Caco-2 (cell line): ENCODE measurements around the gene CACNA1A. TPM values are rescaled to one million over a fixed set of nuclear protein-coding genes. Genes with fewer than 3 reads are reported as not detected.

Experiments
- BruUV-seq: library from RNA; stranded (reverse); fragments of 400-500 nt; replicated peaks from 2 replicates; lab custom pipeline; 2021; lab: Mats Ljungman, UMichigan
- CTCF ChIA-PET: fragments of 300-600 bp; sonication (Branson Sonifier 250); formaldehyde crosslinking; loops from one replicate; lab custom pipeline; 2022; ENCODE audit warnings: antibody characterized with exemption; lab: Charles Lee
- POLR2A ChIA-PET: fragments of 300-600 bp; sonication (Branson Sonifier 250); formaldehyde crosslinking; loops from one replicate; lab custom pipeline; 2022; ENCODE audit warnings: antibody characterized with exemption; lab: Charles Lee
- DNase-seq, 2 experiments: peaks; one replicate each; pipeline versions ENCODE4 v3.0.0 to v3.0.0-alpha.2; 2020 to 2022
- H3K27me3 ChIP-seq: replicated peaks from 2 replicates; pipeline ENCODE4 v1.6.0; 2011; ENCODE audit warnings: low read length; ENCODE audit not compliant: control insufficient read depth, insufficient read depth
- H3K36me3 ChIP-seq: 2 replicates; pipeline ENCODE4 v1.5.1; 2011; ENCODE audit warnings: low read length; ENCODE audit not compliant: control insufficient read depth, insufficient read depth
- H3K4me1 ChIP-seq: fragments of 250-450 bp; sonication (Bioruptor Pico); 2 replicates; pipeline ENCODE4 v1.5.1; 2020; ENCODE audit warnings: mild to moderate bottlenecking
- H3K4me3 ChIP-seq: 2 replicates; pipeline ENCODE4 v1.5.1; 2011; ENCODE audit warnings: low read depth, mild to moderate bottlenecking, control low read depth, low read length
- H3K9me3 ChIP-seq: fragments of 250-450 bp; sonication (Bioruptor Pico); 2 replicates; pipeline ENCODE4 v1.5.1; 2020; ENCODE audit warnings: mild to moderate bottlenecking, moderate library complexity
- H3K27ac Mint-ChIP-seq: one replicate; pipeline ENCODE4 v1.8.0; 2022; ENCODE audit warnings: mixed read lengths; ENCODE audit not compliant: unreplicated experiment
- H3K27me3 Mint-ChIP-seq: one replicate; pipeline ENCODE4 v1.8.0; 2022; ENCODE audit warnings: mixed read lengths; ENCODE audit not compliant: insufficient read depth, unreplicated experiment
- H3K36me3 Mint-ChIP-seq: one replicate; pipeline ENCODE4 v1.8.0; 2022; ENCODE audit warnings: mild to moderate bottlenecking, mixed read lengths; ENCODE audit not compliant: insufficient read depth, unreplicated experiment
- H3K4me1 Mint-ChIP-seq: one replicate; pipeline ENCODE4 v1.8.0; 2022; ENCODE audit warnings: low read depth, mixed read lengths; ENCODE audit not compliant: unreplicated experiment
- H3K4me3 Mint-ChIP-seq: one replicate; pipeline ENCODE4 v1.8.0; 2022; ENCODE audit warnings: mild to moderate bottlenecking, moderate library complexity, mixed read lengths; ENCODE audit not compliant: unreplicated experiment
- H3K9me3 Mint-ChIP-seq: one replicate; pipeline ENCODE4 v1.8.0; 2022; ENCODE audit warnings: mixed read lengths; ENCODE audit not compliant: unreplicated experiment
- CTCF ChIP-seq, 2 experiments: fragments of 200-600 bp in 1 of 2; IDR thresholded peaks; 1 replicate in 1 of 2; 2 replicates in 1 of 2; pipeline versions ENCODE4 v1.5.1 to v1.8.0; 2011 to 2022; ENCODE audit warnings: antibody characterized with exemption in 1 of 2, control low read depth in 1 of 2, inconsistent platforms in 1 of 2, low read depth in 1 of 2, low read length in 1 of 2, mild to moderate bottlenecking in 1 of 2, moderate library complexity in 1 of 2; ENCODE audit not compliant: insufficient read depth in 1 of 2, severe bottlenecking in 1 of 2, unreplicated experiment in 1 of 2
- intact Hi-C: fragments of 100-400 bp; cut with micrococcal nuclease; formaldehyde crosslinking; loops from one replicate; pipeline ENCODE4 v1.10.0; 2022; ENCODE audit not compliant: unreplicated experiment
- total RNA-seq: library from RNA; stranded (reverse); gene quantifications from 2 replicates; pipeline ENCODE4 v1.2.3, GENCODE V29; 2022

Gene CACNA1A
- total RNA-seq, 1 experiment from 2014 or later = not detected

GRCh38 chr19:13215572-13216380 lies 290.5 kb downstream of the CACNA1A start:
- DNase-seq = no peak
- Histone ChIP-seq H3K4me3 (no peak overlapping the region), H3K4me1 (no peaks in the 10 kb centered on the region), H3K36me3 (no peaks in the 10 kb centered on the region), H3K9me3 (no peaks in the 10 kb centered on the region), H3K27me3 (no peaks in the 10 kb centered on the region)
- H3K36me3 Mint-ChIP-seq = no peaks in the 10 kb centered on the region
- no peak overlapping the region for H3K4me3 Mint-ChIP-seq
- ChIA-PET CTCF (interaction anchor here (0.6 kb wide), 1 partner anchor 134 kb away, joined by 6 read pairs; no protein-coding TSS in a partner anchor), POLR2A (no interaction called here)
- peaks cover 3% of the 10 kb centered on the region for H3K9me3 Mint-ChIP-seq
- no TSS peak for BruUV-seq
- intact Hi-C loops = no loop called here
- H3K27me3 Mint-ChIP-seq = no peaks in the 10 kb centered on the region
- TF ChIP-seq CTCF (IDR thresholded peaks at IDR 0.05; ENCODE audit: insufficient read depth in 1 of 2, low read depth in 1 of 2, low read length in 1 of 2, severe bottlenecking in 1 of 2, unreplicated experiment in 1 of 2) = no peak
- no peaks in the 10 kb centered on the region for H3K4me1 Mint-ChIP-seq
- H3K27ac Mint-ChIP-seq = no peak overlapping the region

GRCh38 chr19:13214036-13214730 lies 292.1 kb downstream of the CACNA1A start:
- CTCF ChIA-PET = interaction anchor here (0.6 kb wide), 1 partner anchor 18 kb away, joined by 3 read pairs; no protein-coding TSS in a partner anchor
- Mint-ChIP-seq H3K36me3 (no peaks in the 10 kb centered on the region), H3K27ac (no peak overlapping the region), H3K27me3 (no peaks in the 10 kb centered on the region), H3K4me3 (no peak overlapping the region), H3K4me1 (no peaks in the 10 kb centered on the region), H3K9me3 (no peaks in the 10 kb centered on the region)
- intact Hi-C loops = no loop called here
- Histone ChIP-seq H3K9me3 (no peaks in the 10 kb centered on the region), H3K36me3 (no peaks in the 10 kb centered on the region), H3K27me3 (no peaks in the 10 kb centered on the region), H3K4me3 (no peak overlapping the region), H3K4me1 (no peaks in the 10 kb centered on the region)
- POLR2A ChIA-PET = no interaction called here
- DNase-seq = no peak
- BruUV-seq = no TSS peak
- no peak for TF ChIP-seq CTCF (IDR thresholded peaks at IDR 0.05; ENCODE audit: insufficient read depth in 1 of 2, low read depth in 1 of 2, low read length in 1 of 2, severe bottlenecking in 1 of 2, unreplicated experiment in 1 of 2)

- ChIA-PET POLR2A (no interaction called here), CTCF (interaction anchor here (0.6 kb wide), 1 partner anchor 9 kb away, joined by 3 read pairs; no protein-coding TSS in a partner anchor)
- H3K36me3 Mint-ChIP-seq = no peaks in the 10 kb centered on the region
- H3K27ac Mint-ChIP-seq = no peak overlapping the region
- no peaks in the 10 kb centered on the region for H3K4me1 Mint-ChIP-seq
- H3K9me3 Mint-ChIP-seq = no peaks in the 10 kb centered on the region
- Histone ChIP-seq H3K4me3 (no peak overlapping the region), H3K9me3 (no peaks in the 10 kb centered on the region), H3K36me3 (no peaks in the 10 kb centered on the region), H3K4me1 (no peaks in the 10 kb centered on the region), H3K27me3 (no peaks in the 10 kb centered on the region)
- TF ChIP-seq CTCF (IDR thresholded peaks at IDR 0.05; ENCODE audit: insufficient read depth in 1 of 2, low read depth in 1 of 2, low read length in 1 of 2, severe bottlenecking in 1 of 2, unreplicated experiment in 1 of 2) = peak; percentile 36 to 51
- no peaks in the 10 kb centered on the region for H3K27me3 Mint-ChIP-seq
- no peak overlapping the region for H3K4me3 Mint-ChIP-seq
- peak; percentile 56 to 72 for DNase-seq
- no TSS peak for BruUV-seq
- intact Hi-C loops = no loop called here
Observed at GRCh38 chr19:13212759-13213330, 293.4 kb downstream of the CACNA1A start.
